Measurements from ENCODE around the gene NOL4L.

Gene NOL4L

DNA sequence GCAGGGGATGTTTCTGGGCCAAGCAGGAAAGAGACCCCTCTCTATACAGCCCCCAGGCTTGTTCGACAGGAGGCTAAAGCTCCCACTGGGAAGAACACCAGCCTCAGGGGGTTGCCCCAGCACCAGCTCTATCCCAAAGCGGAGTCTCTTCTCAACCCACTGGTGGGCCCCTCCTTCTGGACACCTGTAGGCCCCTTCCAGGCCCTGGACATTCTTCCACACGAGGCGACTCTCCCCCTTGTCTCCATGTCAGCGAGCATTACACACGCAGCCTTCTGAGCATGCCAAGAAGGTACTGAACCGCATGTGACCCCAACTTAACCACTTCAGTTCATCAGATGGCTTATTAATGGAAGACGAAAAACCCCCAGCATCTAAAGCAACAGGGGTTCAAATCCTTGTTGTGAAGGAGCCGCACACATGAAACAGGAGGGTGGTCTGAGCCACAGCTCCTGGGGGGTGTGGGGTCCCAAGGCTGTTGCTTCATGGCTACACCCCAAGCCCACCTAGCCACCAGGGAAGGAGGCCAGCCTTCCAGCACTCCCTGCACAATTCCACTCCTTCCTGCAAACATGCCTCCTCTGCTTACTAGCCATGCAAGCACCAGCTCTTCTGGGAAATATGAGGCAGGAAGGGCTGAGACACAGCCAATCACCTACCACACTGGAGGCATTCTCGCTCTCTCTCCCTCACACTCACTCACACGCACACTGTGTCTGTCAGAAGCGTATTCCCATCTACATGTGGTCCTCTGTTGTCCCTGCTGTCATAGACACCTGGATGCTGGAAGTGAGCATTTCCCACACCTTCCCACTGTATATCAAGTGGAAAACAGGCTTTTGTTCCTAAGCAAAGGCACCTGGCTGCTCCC, 104.5 kb downstream of the NOL4L start:
- no peak for DNase-seq

DNA sequence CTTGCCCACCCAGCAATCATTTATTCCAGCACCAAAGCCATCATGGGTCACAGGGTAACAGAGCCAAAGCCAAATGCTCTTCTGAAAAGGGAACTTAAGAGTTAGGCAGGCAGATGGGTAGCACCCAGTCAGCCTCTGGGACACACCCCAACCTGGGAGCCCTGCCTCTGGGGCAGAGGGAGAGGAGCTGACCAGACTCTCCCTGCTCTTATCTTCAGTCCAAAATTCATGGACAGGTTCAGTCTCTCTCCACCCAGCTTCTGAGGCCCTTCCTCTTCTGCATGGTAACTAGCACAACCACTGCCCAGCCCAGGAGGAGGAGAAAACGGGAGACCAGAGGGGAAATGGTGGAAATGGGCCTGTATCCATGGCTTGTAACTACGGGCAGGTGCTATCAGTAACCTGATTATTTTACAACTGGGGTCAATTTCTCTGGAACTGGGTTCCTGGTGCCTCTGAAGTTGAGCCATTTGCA, 105.4 kb downstream of the NOL4L start:
- DNase-seq, result peak; percentile 48

- DNase-seq, result no peak
Observed at GRCh38 chr20:32479012-32479411, 106.1 kb downstream of the NOL4L start.

GRCh38 chr20:32478576-32478975, 106.6 kb downstream of the NOL4L start:
- DNase-seq, result no peak

GRCh38 chr20:32477594-32478512, 107.3 kb downstream of the NOL4L start:
- DNase-seq, result peak; percentile 67

GRCh38 chr20:32476684-32477593, 108.2 kb downstream of the NOL4L start:
- peak; percentile 58 for DNase-seq

DNA sequence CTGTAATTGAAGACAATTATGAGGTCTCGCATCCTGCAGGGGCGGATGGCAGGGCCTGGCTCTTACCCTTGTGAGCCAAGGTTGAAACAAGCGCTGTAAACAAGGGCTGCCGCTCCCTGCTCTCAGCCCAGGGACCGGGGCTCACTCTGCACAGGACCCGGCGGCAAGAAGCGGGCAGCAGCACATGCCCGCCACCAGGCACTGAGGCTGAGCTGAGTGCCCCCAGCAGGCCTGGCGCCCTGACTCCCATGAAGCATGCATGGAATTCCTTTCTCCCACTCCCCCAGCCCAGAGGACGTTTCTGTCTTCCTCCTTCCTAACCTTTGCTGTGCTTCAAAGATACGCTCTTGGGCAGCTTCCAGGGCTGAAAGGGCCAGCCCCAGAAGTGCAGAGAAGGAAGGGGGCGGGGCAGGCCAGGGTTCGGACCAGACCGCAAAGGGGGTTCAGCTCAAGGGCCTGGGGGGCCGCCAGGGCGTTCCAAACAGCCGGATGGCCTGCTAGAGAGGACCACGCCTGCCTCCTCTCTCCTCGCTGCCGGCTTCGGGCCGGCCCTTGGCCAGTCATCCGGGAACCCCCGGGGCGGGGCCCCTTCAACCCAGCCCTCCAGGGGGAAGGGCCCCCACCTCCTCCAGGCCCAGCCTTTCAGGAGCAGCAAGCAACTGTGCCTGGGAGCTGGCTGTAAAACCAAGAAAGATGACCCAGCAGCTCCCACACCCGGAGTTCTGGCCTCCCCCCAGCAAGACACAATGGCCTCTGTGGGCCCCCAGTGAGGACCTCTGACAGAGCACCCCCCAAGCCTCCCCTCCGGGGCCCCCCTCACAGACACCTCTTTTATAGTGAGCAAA, 109.9 kb downstream of the NOL4L start:
- peak; percentile 98 for DNase-seq

GRCh38 chr20:32474717-32474966, 110.5 kb downstream of the NOL4L start:
- DNase-seq, result no peak

DNA sequence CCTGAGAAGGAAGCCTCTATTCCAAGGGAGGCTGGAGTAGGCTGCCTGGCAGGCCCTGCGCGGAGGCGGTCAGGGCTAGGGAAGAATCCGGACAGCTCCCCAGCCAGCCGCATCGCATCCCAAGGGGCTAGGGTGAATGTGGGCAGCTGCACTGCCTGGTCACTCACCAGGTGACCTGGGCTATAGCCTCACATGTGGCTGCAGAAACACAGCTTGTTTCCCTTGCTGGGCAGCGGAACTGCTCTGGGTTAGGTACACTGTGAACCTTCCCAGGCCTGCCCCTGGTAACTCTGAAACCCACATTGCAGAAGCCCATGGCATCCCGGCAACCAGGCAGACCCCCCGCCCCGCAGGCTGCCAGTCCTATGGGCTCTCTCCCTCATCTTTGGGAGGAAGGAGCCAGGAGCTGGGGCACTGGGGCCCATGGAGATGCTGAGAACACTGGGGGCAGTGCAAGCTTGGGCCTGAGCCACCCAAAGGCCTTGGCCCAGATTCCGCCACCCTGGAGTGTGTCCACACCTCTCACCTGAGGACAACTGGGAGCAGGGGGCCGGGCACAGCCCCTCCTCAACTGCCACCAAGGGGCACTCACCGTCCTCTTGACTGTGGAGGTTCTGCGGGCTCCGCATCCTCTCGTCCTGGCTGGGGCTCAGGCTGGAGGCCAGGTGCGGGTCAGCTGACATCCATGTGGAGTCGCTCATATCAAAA, 111.0 kb downstream of the NOL4L start:
- no peak for DNase-seq

GRCh38 chr20:32473231-32474008, 111.7 kb downstream of the NOL4L start:
- DNase-seq, result no peak

DNA sequence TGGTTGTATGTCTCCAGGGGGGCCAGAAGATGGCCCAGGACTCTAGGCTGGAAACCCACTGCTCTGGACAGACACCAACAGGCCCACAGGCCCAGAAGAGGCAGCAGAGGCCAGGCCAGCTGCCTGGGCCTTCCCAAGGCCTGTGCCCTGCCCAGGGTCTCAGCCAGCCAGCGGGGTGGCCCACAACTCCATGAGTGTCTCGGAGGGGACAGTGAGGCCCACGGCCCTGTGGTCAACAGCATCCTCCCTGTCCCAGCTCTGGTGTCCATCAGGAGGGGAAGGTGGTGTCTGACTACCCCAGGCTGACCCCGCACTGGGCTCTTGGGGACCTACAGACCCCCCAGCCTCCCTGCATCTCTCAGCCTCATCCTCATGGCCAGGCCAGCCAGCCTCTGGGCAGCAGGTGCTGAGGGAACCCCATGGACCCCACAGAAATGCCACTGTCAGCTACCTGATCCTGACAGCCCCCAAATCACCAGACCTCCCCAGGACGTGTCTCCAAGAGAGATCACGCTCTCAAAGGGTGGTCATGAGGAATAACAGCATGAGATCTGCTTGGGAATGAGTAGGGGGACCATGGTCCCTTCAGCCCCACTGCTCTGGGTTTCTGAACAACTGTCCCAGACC, 112.4 kb downstream of the NOL4L start:
- DNase-seq, result no peak

DNA sequence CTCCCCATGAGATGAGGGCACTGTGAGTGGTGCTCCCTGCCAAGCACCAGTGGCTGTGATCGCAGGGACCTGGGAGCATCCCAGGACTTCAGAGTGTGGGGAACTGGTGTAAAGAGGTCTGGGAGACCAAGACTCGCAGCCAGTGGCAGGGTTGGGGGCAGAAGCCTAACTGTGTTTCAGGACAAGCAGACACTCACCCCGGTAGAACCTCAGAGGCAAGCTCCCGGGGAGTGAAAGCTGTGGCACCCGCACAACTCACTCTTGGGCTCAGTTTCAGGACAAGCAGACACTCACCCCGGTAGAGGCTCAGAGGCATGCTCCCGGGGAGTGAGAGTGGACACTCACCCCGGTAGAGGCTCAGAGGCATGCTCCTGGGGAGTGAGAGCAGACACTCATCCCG, 114.2 kb downstream of the NOL4L start:
- DNase-seq, result no peak

DNA sequence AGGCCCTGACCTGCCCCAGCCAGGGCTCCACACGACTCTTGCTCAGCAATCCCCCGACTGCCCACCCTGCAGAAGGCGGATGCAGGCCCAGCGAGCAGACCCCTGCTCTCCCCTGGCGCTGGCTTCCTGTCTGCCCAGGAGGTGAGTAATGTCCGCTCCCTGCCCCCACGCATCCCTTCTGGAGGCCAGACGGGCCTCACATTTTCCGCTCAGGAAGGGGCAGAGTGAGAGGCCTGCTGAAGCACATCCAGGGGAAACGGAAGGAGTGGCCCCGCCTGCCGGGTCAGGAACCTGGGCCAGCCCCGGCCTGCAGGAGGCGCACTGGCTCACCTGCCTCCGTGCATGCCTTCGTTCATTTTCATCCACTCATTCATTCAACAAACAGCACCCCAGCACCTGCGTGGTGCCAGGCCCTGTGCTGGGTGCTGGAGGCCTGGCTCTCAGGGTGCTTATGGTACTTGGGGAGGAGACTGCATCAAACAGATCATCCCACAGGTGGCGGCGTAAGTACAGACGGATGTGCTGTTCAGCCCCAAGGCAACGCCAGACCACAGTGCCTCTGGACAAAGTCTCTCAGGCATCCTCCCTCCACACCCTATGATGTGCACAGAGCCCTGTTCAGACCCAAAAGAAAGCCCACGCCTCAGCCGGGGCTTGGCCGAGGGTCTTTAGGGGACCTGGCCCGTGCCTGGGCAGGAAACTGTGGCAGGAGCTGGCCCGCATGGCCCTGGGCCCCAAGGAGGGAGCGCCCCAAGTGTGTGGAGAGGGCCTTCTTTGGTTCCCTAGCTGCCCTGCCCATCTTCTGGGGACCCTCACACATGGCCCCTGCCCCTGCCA, 114.9 kb downstream of the NOL4L start:
- peak; percentile 86 for DNase-seq

DNA sequence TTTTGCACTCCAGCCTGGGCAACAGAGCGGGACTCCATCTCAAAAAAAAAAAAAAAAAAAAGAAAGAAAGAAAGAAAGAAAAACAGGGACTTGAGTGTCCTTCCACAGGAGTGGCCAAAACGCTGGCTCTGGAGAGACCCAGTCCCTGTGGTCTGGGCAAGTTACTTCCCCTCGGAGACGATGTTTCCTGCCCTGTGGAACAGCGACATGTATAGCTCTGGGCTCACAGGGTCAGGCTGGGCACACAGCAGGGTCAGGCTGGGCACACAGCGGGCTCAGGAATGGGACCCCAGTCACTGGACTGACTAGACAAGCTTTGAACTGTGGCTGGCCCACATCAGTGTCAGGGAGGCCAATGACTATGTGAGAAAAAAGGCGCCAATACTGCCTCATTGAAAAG, 116.3 kb downstream of the NOL4L start:
- no peak for DNase-seq

DNA sequence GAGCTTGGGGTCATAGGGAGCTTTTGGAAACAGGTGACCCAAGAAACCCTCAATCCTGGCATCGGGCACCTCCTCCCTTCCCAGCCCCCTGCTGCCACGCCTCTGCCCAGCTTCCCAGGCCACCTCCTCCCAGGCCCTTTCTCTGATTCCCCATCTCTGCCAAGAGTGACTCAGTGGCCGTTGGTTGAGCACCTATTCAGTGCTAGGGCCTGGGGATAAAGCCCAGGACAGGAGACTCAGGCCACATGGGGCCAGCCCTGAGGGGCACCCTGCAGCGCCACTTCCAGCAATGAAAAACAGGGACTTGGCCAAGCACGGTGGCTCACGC, 116.9 kb downstream of the NOL4L start:
- no peak for DNase-seq

- no peak for DNase-seq
Observed at GRCh38 chr20:32467506-32468312, 117.4 kb downstream of the NOL4L start.

DNA sequence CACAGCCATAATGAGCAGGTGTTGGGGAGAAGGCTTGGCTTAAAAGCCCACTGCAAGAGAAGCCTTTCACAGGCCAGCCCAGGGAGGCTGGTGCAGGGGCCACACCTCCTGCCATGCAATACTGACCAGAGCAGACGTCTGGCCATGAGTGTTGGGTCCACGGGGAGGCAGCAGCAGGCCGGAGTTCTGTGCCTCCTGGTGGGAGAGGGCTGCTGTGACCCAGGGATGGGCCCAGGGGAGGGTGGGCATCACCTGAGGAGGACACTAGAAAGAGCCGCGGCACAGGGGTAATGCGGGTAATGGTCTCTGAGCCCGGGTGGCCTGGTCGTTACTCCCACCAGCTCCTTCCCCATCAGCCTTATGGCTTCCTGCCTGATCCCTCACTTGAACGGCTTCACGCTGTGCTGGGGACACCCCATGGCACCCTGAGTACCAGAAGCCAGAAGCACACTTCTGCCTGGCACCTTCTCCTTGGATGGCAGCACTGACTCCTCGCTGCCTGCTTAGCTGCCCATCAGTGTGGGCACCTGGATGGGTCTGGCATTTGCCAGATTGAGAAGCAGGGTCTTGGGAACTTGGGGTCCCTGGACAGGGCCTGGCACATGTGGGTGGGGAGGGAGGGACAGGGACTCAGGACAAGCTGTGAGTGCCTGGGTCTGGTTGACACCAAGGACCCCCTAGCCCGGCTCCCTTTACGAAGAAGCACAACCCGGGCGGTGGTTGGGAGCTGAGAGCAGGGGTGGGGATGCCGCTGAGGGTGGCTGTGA, 118.2 kb downstream of the NOL4L start:
- DNase-seq, result no peak
